ENCODE measurements around the gene ZFYVE9. TPM values are rescaled to one million over a fixed set of nuclear protein-coding genes. Genes with fewer than 3 reads are reported as not detected.

Gene ZFYVE9
- total RNA-seq, 4 donors from 2014 or later, result 22.8 to 37.0 (median 28.2) TPM

DNA sequence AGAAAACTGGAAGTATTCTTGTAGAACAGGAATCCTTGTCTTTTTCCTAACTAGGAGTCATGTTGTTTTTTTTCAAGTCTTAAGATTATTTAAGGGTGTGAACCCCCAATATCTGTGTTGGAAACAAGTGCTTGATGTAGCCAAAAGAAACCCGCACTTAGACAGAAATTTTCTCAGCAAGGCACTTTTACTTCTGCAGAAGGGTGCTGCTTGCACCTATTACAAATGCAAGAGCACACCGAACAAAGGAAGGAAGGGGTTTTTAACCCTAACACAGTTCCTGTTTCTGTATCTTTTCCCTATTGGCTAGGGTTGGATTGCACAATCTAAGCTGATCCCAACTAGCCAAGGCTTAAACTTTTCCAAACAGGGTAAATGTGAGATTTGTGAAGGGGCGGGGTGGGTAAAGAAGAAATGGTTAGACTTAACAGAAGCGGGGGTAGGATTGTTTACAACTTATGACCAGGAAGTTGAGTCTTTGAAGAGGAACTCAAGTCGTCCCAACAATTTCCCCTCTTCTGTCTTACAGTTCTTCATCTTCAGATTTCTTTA is 75.1 kb downstream of the ZFYVE9 start:
- Histone ChIP-seq H3K4me1 (no peaks in the 10 kb centered on the region), H3K27ac (no peak overlapping the region), H3K4me3 (no peak overlapping the region), H3K9me3 (peaks cover 20 to 25% of the 10 kb centered on the region in 2 donors), H3K27me3 (no peaks in the 10 kb centered on the region), H3K36me3 (peaks cover 0 to 20% (median 9%) of the 10 kb centered on the region in 4 donors)
- WGBS, 2 donors (ENCODE audit: low coverage in 1 of 2), result 92 to 93% methylated on average over 3 to 5 of the region's 5 CpGs
- TF ChIP-seq POLR2AphosphoS5 (IDR thresholded peaks at IDR 0.05), result no peak
- TF ChIP-seq, protein P1, sequence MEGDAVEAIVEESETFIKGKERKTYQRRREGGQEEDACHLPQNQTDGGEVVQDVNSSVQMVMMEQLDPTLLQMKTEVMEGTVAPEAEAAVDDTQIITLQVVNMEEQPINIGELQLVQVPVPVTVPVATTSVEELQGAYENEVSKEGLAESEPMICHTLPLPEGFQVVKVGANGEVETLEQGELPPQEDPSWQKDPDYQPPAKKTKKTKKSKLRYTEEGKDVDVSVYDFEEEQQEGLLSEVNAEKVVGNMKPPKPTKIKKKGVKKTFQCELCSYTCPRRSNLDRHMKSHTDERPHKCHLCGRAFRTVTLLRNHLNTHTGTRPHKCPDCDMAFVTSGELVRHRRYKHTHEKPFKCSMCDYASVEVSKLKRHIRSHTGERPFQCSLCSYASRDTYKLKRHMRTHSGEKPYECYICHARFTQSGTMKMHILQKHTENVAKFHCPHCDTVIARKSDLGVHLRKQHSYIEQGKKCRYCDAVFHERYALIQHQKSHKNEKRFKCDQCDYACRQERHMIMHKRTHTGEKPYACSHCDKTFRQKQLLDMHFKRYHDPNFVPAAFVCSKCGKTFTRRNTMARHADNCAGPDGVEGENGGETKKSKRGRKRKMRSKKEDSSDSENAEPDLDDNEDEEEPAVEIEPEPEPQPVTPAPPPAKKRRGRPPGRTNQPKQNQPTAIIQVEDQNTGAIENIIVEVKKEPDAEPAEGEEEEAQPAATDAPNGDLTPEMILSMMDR (IDR thresholded peaks at IDR 0.05), result no peak
- TF ChIP-seq POLR2A (IDR thresholded peaks at IDR 0.05), result no peak
- no peak for TF ChIP-seq EP300 (IDR thresholded peaks at IDR 0.05; ENCODE audit: low read depth)
- intact Hi-C loops (cut with DNase I; ENCODE audit: low total_unique reads), result no loop called here
- in situ Hi-C loops (cut with MboI; ENCODE audit: low pct_ligation_motif_present in 1 of 4, low pct_unique_long_range_greater_than_20kb in 1 of 4, low sequenced_read_pairs in 3 of 4), result no loop called here
- no peak for DNase-seq

- peaks cover 13 to 19% of the 10 kb centered on the region in 2 donors for H3K9me3 ChIP-seq
- H3K4me3 ChIP-seq, result no peak overlapping the region
- TF ChIP-seq EP300 (IDR thresholded peaks at IDR 0.05; ENCODE audit: low read depth) (no peak), POLR2A (IDR thresholded peaks at IDR 0.05) (no peak), POLR2AphosphoS5 (IDR thresholded peaks at IDR 0.05) (no peak)
- TF ChIP-seq, protein P1 (IDR thresholded peaks at IDR 0.05), result no peak
- H3K36me3 ChIP-seq, result no peaks in the 10 kb centered on the region
- WGBS, 2 donors (ENCODE audit: low coverage in 1 of 2), result 83 to 94% methylated on average over 2 to 10 of the region's 10 CpGs
- in situ Hi-C loops (cut with MboI; ENCODE audit: low pct_ligation_motif_present in 1 of 4, low pct_unique_long_range_greater_than_20kb in 1 of 4, low sequenced_read_pairs in 3 of 4), result no loop called here
- intact Hi-C loops (cut with DNase I; ENCODE audit: low total_unique reads), result no loop called here
- no peaks in the 10 kb centered on the region for H3K4me1 ChIP-seq
- DNase-seq, result no peak
- no peaks in the 10 kb centered on the region for H3K27me3 ChIP-seq
- H3K27ac ChIP-seq, result no peak overlapping the region
Observed at GRCh38 chr1:52225174-52225573, 83.3 kb downstream of the ZFYVE9 start.

GRCh38 chr1:52229494-52229893 is 87.6 kb downstream of the ZFYVE9 start:
- in situ Hi-C loops (cut with MboI; ENCODE audit: low pct_ligation_motif_present in 1 of 4, low pct_unique_long_range_greater_than_20kb in 1 of 4, low sequenced_read_pairs in 3 of 4) (no loop called here), intact Hi-C loops (cut with DNase I; ENCODE audit: low total_unique reads) (no loop called here)
- DNase-seq, result no peak
- no peak overlapping the region for H3K4me3 ChIP-seq
- WGBS, 2 donors (ENCODE audit: low coverage in 1 of 2), result 80 to 92% methylated on average over 1 to 3 of the region's 3 CpGs
- TF ChIP-seq POLR2A (IDR thresholded peaks at IDR 0.05), result no peak
- no peak for TF ChIP-seq EP300 (IDR thresholded peaks at IDR 0.05; ENCODE audit: low read depth)
- no peak for TF ChIP-seq POLR2AphosphoS5 (IDR thresholded peaks at IDR 0.05)
- TF ChIP-seq, protein P1 (IDR thresholded peaks at IDR 0.05), result no peak
- H3K27ac ChIP-seq, result no peak overlapping the region
- H3K27me3 ChIP-seq, result no peaks in the 10 kb centered on the region
- peaks cover 10 to 11% of the 10 kb centered on the region in 2 donors for H3K9me3 ChIP-seq
- H3K36me3 ChIP-seq, result no peaks in the 10 kb centered on the region
- no peaks in the 10 kb centered on the region for H3K4me1 ChIP-seq

DNA sequence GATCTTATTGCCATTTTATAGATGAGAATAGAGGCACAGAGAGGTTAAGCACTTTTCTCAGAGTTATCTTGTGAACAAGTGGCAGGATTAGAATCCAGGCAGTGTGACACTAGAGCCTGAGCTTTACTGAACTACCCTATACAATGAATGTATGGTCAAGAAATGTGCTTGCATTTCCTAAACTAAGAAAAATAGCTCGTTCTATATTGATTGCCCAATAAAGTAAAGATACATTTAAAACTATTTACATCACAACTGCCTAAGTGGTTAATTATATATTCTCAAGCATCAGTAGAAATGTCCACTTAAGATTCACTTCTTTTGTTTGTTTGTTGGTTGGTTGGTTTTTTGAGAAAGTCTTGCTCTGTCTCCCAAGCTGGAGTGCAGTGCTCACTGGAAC is 91.6 kb downstream of the ZFYVE9 start:
- TF ChIP-seq EP300 (IDR thresholded peaks at IDR 0.05; ENCODE audit: low read depth) (no peak), POLR2A (IDR thresholded peaks at IDR 0.05) (no peak), POLR2AphosphoS5 (IDR thresholded peaks at IDR 0.05) (no peak)
- TF ChIP-seq, protein P1 (IDR thresholded peaks at IDR 0.05), result no peak
- intact Hi-C loops (cut with DNase I; ENCODE audit: low total_unique reads), result no loop called here
- no peaks in the 10 kb centered on the region for H3K27me3 ChIP-seq

More for the DNA sequence above, 91.6 kb downstream of the ZFYVE9 start:
- no peaks in the 10 kb centered on the region for H3K9me3 ChIP-seq
- DNase-seq, result no peak
- no peak overlapping the region for H3K27ac ChIP-seq
- no peaks in the 10 kb centered on the region for H3K4me1 ChIP-seq
- no peaks in the 10 kb centered on the region for H3K36me3 ChIP-seq
- in situ Hi-C loops (cut with MboI; ENCODE audit: low pct_ligation_motif_present in 1 of 4, low pct_unique_long_range_greater_than_20kb in 1 of 4, low sequenced_read_pairs in 3 of 4), result no loop called here
- H3K4me3 ChIP-seq, result no peak overlapping the region
- 83 to 100% methylated on average over 1 of the region's 1 CpG for WGBS, 2 donors (ENCODE audit: low coverage in 1 of 2)

Measured in transverse colon (tissue), 4 donors.